GM23248 (cell line): ENCODE measurements around the gene DENND1C. TPM values are rescaled to one million over a fixed set of nuclear protein-coding genes. Genes with fewer than 3 reads are reported as not detected.

ENCODE experiments used
- DNase-seq: peaks from one replicate; pipeline ENCODE4 v3.0.0-alpha.2; 2015
- H2AFZ ChIP-seq: fragments of 200-600 bp; sonication (generic); 2 replicates; pipeline ENCODE4 v1.6.1; 2016; ENCODE audit warnings: antibody characterized with exemption
- H3F3A ChIP-seq: fragments of 200-600 bp; sonication (generic); 2 replicates; pipeline ENCODE4 v1.6.1; 2016; ENCODE audit warnings: mild to moderate bottlenecking, antibody characterized with exemption, mixed run types; ENCODE audit not compliant: insufficient read depth
- H3K27ac ChIP-seq: fragments of 200-600 bp; sonication (generic); 2 replicates; pipeline ENCODE4 v1.5.1; 2016; ENCODE audit warnings: mild to moderate bottlenecking
- H3K27me3 ChIP-seq: fragments of 200-600 bp; sonication (generic); replicated peaks from 2 replicates; pipeline ENCODE4 v1.6.1; 2016; ENCODE audit warnings: mild to moderate bottlenecking; ENCODE audit not compliant: insufficient read depth
- H3K36me3 ChIP-seq: fragments of 200-600 bp; sonication (generic); 2 replicates; pipeline ENCODE4 v1.6.1; 2016; ENCODE audit warnings: low read depth, mild to moderate bottlenecking
- H3K4me1 ChIP-seq: fragments of 200-600 bp; sonication (generic); 2 replicates; pipeline ENCODE4 v1.6.1; 2016; ENCODE audit warnings: mild to moderate bottlenecking; ENCODE audit not compliant: insufficient read depth
- H3K4me2 ChIP-seq: fragments of 200-600 bp; sonication (generic); one replicate; pipeline ENCODE4 v1.6.1; 2016; ENCODE audit warnings: mild to moderate bottlenecking; ENCODE audit not compliant: unreplicated experiment
- H3K4me3 ChIP-seq: fragments of 200-600 bp; sonication (generic); 2 replicates; pipeline ENCODE4 v1.5.1; 2016; ENCODE audit warnings: mild to moderate bottlenecking
- H3K79me2 ChIP-seq: fragments of 200-600 bp; sonication (generic); 2 replicates; pipeline ENCODE4 v1.6.1; 2016; ENCODE audit warnings: mild to moderate bottlenecking; ENCODE audit not compliant: insufficient read depth
- H3K9ac ChIP-seq: fragments of 200-600 bp; sonication (generic); 2 replicates; pipeline ENCODE4 v1.6.1; 2016; ENCODE audit warnings: mild to moderate bottlenecking
- H3K9me2 ChIP-seq: fragments of 200-600 bp; sonication (generic); 2 replicates; pipeline ENCODE4 v1.6.1; 2016; ENCODE audit warnings: mixed run types, mild to moderate bottlenecking, moderate library complexity; ENCODE audit not compliant: insufficient read depth
- H3K9me3 ChIP-seq: fragments of 200-600 bp; sonication (generic); one replicate; pipeline ENCODE4 v1.6.1; 2017; ENCODE audit warnings: low read depth
- H4K20me1 ChIP-seq: fragments of 200-600 bp; sonication (generic); 2 replicates; pipeline ENCODE4 v1.6.0; 2016; ENCODE audit not compliant: insufficient read depth
- EZH2 ChIP-seq: fragments of 200-600 bp; sonication (generic); IDR thresholded peaks from 2 replicates; pipeline ENCODE4 v1.6.1; 2018; ENCODE audit warnings: antibody characterized with exemption, mild to moderate bottlenecking; ENCODE audit not compliant: insufficient read depth, poor library complexity, severe bottlenecking
- EZH2phosphoT487 ChIP-seq: fragments of 200-600 bp; sonication (generic); IDR thresholded peaks from 2 replicates; pipeline ENCODE4 v1.6.1; 2018; ENCODE audit warnings: antibody characterized with exemption, moderate library complexity, mild to moderate bottlenecking, low read depth; ENCODE audit not compliant: insufficient read depth
- WGBS, 2 experiments: methylation state at CpG; one replicate each; pipeline ENCODE4 v1.1.6; 2015 to 2017; ENCODE audit warnings: low lambda C conversion rate in 2 of 2, low coverage in 1 of 2; ENCODE audit errors: missing lambda C conversion rate in 2 of 2; 5-methylcytosine and 5-hydroxymethylcytosine counted together
- in situ Hi-C: fragments of 300-500 bp; cut with MboI; formaldehyde crosslinking; loops from 2 replicates; pipeline ENCODE4 v1.15.0; 2020
- polyA plus RNA-seq: library from polyadenylated mRNA; unstranded; fragments of >200 nt; fragmentation: Nextera tagmentation; extraction: Ambion mirVana; gene quantifications from 2 replicates; pipeline ENCODE4 v1.2.1, GENCODE V29; 2016
- total RNA-seq: library from RNA; depleted of rRNA; stranded (reverse); fragments of >200 nt; shearing (Covaris generic); gene quantifications from 2 replicates; pipeline ENCODE4 v1.2.3, GENCODE V29; 2014

The DENND1C gene
- total and polyA plus RNA-seq, 2 experiments from 2014 or later, result not detected

DNA sequence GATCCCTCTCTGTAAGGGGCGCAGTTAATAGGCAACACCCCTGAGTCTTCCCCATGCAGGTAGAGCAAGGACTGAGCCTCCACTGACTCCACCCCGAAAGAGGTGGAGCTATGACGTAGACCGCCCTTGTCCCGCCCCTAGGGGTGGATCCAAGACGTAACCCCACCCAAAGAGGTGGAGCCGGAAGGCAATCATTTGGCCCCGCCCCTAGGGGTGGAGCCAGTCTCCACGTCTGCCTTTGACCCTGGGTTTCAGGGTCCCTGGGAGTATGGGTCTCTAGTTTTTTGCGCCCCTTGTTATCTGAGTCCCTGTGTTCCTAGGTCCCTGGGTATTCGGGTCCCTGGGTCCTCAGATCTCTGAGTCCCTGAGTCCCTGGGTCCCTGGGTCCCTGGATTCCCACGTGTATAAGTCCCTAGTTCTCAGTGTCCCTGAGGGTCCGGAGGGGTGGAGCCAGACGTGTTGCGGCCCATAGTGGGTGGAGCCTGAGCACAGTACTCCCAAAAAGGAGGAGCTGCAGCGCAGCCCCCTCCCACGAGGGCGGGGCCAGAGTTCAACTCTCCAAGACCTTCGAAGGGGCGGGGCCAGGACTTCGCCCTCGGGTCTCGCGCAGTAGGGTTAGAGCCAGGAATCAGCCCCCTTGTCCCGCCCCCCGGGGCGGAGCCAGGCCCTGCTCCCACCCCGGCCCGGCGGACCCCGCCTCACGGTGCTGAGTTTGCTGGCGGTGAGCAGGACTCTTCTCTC lies 5.3 kb downstream of the DENND1C start:
- no peak overlapping the region for H3K9ac ChIP-seq
- H2AFZ ChIP-seq, result peak overlapping the region; percentile 38; the same call in 1 of the 2 replicates
- H3K4me3 ChIP-seq, result no peak overlapping the region; the same call in 1 of the 2 replicates
- no peaks in the 10 kb centered on the region for H3F3A ChIP-seq
- 7 to 9% methylated on average over 19 of the region's 33 CpGs for WGBS, 2 experiments
- DNase-seq, result peak; percentile 76
- no peaks in the 10 kb centered on the region for H3K36me3 ChIP-seq
- 0 out of 2 replicates have a peak, but pooled peaks cover 12% of the 10 kb centered on the region for H3K27me3 ChIP-seq
- H3K4me1 ChIP-seq, result no peaks in the 10 kb centered on the region
- no peak overlapping the region for H3K4me2 ChIP-seq
- H3K9me2 ChIP-seq, result no peaks in the 10 kb centered on the region
- no peak overlapping the region for H3K27ac ChIP-seq
- in situ Hi-C loops, result no loop called here
- no peaks in the 10 kb centered on the region for H4K20me1 ChIP-seq
- H3K9me3 ChIP-seq, result no peaks in the 10 kb centered on the region
- TF ChIP-seq EZH2, result no peak
- no peak for TF ChIP-seq EZH2phosphoT487
- no peaks in the 10 kb centered on the region for H3K79me2 ChIP-seq

DNA sequence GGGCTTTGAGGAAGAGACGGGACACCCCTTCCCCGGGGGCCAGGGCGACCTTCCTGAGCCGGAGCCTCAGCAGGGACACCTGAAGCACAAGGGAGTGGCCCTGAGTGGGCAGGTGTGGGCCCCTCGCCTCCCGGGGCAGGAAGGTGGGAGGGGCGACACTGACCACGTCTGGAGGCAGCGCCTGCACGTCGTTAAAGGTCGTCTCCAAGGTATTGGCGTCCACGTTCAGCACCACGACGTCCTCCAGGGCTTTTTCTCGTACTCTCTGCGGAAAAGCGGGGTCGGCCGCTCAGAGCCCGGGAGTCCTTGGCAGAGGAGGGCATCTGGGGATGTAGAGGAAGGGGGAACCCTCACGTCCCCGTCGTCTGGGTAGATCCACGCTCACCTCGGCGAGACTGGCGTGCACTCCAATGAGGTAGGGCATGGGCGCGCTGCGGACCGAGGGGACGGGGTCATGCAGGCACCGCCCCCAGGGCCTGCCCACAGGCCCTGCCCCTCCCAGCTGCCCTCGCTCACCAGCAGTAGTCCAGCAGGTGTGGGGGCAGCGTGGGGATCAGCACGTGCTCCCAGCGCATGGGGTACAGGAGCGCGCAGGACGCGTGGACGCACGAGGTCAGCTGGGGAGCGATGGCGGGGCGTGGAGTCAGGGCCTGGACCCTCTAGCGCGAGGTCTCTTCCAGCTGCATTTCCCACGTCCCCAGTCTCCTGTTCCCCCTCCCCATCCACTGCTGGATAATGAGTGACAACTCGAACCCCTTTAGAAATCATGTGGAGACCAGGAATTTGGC lies 6.1 kb downstream of the DENND1C start:
- Histone ChIP-seq H4K20me1 (no peaks in the 10 kb centered on the region), H3K9ac (no peak overlapping the region), H2AFZ (no peak overlapping the region), H3K4me2 (no peak overlapping the region), H3K9me2 (no peaks in the 10 kb centered on the region), H3K4me1 (no peaks in the 10 kb centered on the region), H3K36me3 (no peaks in the 10 kb centered on the region), H3K27me3 (0 out of 2 replicates have a peak, but pooled peaks cover 12% of the 10 kb centered on the region), H3K79me2 (no peaks in the 10 kb centered on the region), H3K4me3 (no peak overlapping the region), H3K27ac (no peak overlapping the region), H3F3A (no peaks in the 10 kb centered on the region), H3K9me3 (no peaks in the 10 kb centered on the region)
- no peak for DNase-seq
- no peak for TF ChIP-seq EZH2phosphoT487
- no peak for TF ChIP-seq EZH2
- 8 to 9% methylated on average over 39 to 49 of the region's 52 CpGs for WGBS, 2 experiments
- in situ Hi-C loops, result no loop called here

- H3K4me3 ChIP-seq, result no peak overlapping the region
- H3K4me2 ChIP-seq, result no peak overlapping the region
- no peak overlapping the region for H3K9ac ChIP-seq
- H3K27ac ChIP-seq, result no peak overlapping the region
- TF ChIP-seq EZH2 (no peak), EZH2phosphoT487 (no peak)
- no peak overlapping the region for H2AFZ ChIP-seq
- no peaks in the 10 kb centered on the region for H3K36me3 ChIP-seq
- no peaks in the 10 kb centered on the region for H3K4me1 ChIP-seq
- no peaks in the 10 kb centered on the region for H3K9me2 ChIP-seq
- DNase-seq, result no peak
- 0 out of 2 replicates have a peak, but pooled peaks cover 12% of the 10 kb centered on the region for H3K27me3 ChIP-seq
- no peaks in the 10 kb centered on the region for H3K9me3 ChIP-seq
- WGBS, 2 experiments, result 86 to 100% methylated on average over 2 to 9 of the region's 9 CpGs
- in situ Hi-C loops, result no loop called here
- H3K79me2 ChIP-seq, result no peaks in the 10 kb centered on the region
- no peaks in the 10 kb centered on the region for H3F3A ChIP-seq
- no peaks in the 10 kb centered on the region for H4K20me1 ChIP-seq
These were observed 7.9 kb downstream of the DENND1C start for GRCh38 chr19:6473647-6474046.

GRCh38 chr19:6472713-6473112 lies 8.9 kb downstream of the DENND1C start:
- no peaks in the 10 kb centered on the region for H3F3A ChIP-seq
- in situ Hi-C loops, result no loop called here
- H3K4me3 ChIP-seq, result no peak overlapping the region
- H3K27ac ChIP-seq, result no peak overlapping the region
- no peak for DNase-seq
- 43 to 67% methylated on average over 4 of the region's 4 CpGs for WGBS, 2 experiments
- no peaks in the 10 kb centered on the region for H3K9me2 ChIP-seq
- H4K20me1 ChIP-seq, result no peaks in the 10 kb centered on the region
- H3K9ac ChIP-seq, result no peak overlapping the region
- H3K27me3 ChIP-seq, result peaks cover 18% of the 10 kb centered on the region
- no peaks in the 10 kb centered on the region for H3K4me1 ChIP-seq
- no peaks in the 10 kb centered on the region for H3K36me3 ChIP-seq
- no peak for TF ChIP-seq EZH2
- TF ChIP-seq EZH2phosphoT487, result no peak
- no peak overlapping the region for H3K4me2 ChIP-seq
- no peak overlapping the region for H2AFZ ChIP-seq
- no peaks in the 10 kb centered on the region for H3K79me2 ChIP-seq
- no peaks in the 10 kb centered on the region for H3K9me3 ChIP-seq
